Heart left ventricle (tissue), 16 donors: ENCODE results near the gene RPP21. TPM values are rescaled to one million over a fixed set of nuclear protein-coding genes. Genes with fewer than 3 reads are reported as not detected.
A peak's percentile ranks its signal among the peaks of the same experiment; 100 is the strongest.

Experiments
- ATAC-seq, 4 donors: fragments of 200-7000 bp; cut with Tn5 transposase; one replicate each; pipeline ENCODE4 v1.9.1; 2020 to 2022; ENCODE audit warnings: moderate library complexity in 4 of 4, mild to moderate bottlenecking in 3 of 4, moderate number of reproducible peaks in 1 of 4
- DNase-seq, 5 donors: peaks; one replicate each; pipeline ENCODE4 v3.0.0-alpha.2; 2020
- H3K27ac ChIP-seq, 12 donors: fragments of 200-600 bp; sonication (generic) in 4 of 12; one replicate each; pipeline versions ENCODE4 v1.5.0 to v1.8.0; 2016 to 2022; ENCODE audit warnings: mild to moderate bottlenecking in 2 of 12
- H3K27me3 ChIP-seq, 9 donors: fragments of 200-600 bp; sonication (generic) in 2 of 9; one replicate each; pipeline versions ENCODE4 v1.5.1 to v1.8.0; 2016 to 2022; ENCODE audit warnings: mild to moderate bottlenecking in 3 of 9
- H3K36me3 ChIP-seq, 9 donors: fragments of 200-600 bp; sonication (generic) in 2 of 9; one replicate each; pipeline versions ENCODE4 v1.5.0 to v1.8.0; 2018 to 2022; ENCODE audit warnings: mild to moderate bottlenecking in 2 of 9
- H3K4me1 ChIP-seq, 12 donors: fragments of 200-600 bp; sonication (generic) in 4 of 12; one replicate each; pipeline versions ENCODE4 v1.5.0 to v1.8.0; 2016 to 2022; ENCODE audit warnings: mild to moderate bottlenecking in 3 of 12
- H3K4me3 ChIP-seq, 12 donors: fragments of 200-600 bp; sonication (generic) in 4 of 12; one replicate each; pipeline versions ENCODE4 v1.5.0 to v1.8.0; 2017 to 2022; ENCODE audit warnings: mild to moderate bottlenecking in 9 of 12, moderate library complexity in 4 of 12
- H3K9me3 ChIP-seq, 12 donors: fragments of 200-600 bp; sonication (generic) in 4 of 12; one replicate each; pipeline versions ENCODE4 v1.5.0 to v1.8.0; 2016 to 2022; ENCODE audit warnings: mild to moderate bottlenecking in 1 of 12
- POLR2A ChIP-seq, 2 donors: fragments of 450-650 bp; IDR thresholded peaks; one replicate each; pipeline ENCODE4 v1.6.1; 2017; ENCODE audit warnings: antibody characterized with exemption in 2 of 2, mild to moderate bottlenecking in 2 of 2, moderate library complexity in 2 of 2
- WGBS, 4 donors: extraction: QIAGEN DNeasy Blood & Tissue Kit in 2 of 4; methylation state at CpG; one replicate each; pipeline versions ENCODE4 v1.1.5 to v1.1.7; 2013 to 2018; 5-methylcytosine and 5-hydroxymethylcytosine counted together
- intact Hi-C, 10 donors: fragments of 100-400 bp; cut with DNase I; formaldehyde crosslinking; loops; one replicate each; pipeline versions ENCODE4 v1.11.1 to v1.14.2; 2022
- polyA plus RNA-seq, 2 donors: library from polyadenylated mRNA; stranded (reverse); fragments of 200-250 nt; gene quantifications; one replicate each; pipeline ENCODE4 v1.2.3, GENCODE V29; 2013
- total RNA-seq, 9 donors: library from RNA; depleted of rRNA in 2 of 9; stranded (reverse); fragments of >200 nt in 2 of 9; fragmentation: NEBNext Ultra II Directional in 3 of 9; extraction: Animal tissue kit (Norgen Biotek cat#: 25700) in 3 of 9; gene quantifications; one replicate each; pipeline versions ENCODE4 v1.1.0 to v1.2.4, GENCODE V29; 2016 to 2023
- TF ChIP-seq, protein P1 (sequence below), 12 donors: fragments of 200-600 bp; sonication (generic) in 4 of 12; IDR thresholded peaks; one replicate each; pipeline versions ENCODE4 v1.5.0 to v1.8.0; 2018 to 2022; ENCODE audit warnings: antibody characterized with exemption in 12 of 12, mild to moderate bottlenecking in 5 of 12
- donor health status: ischemic (EF 13 %, LVEDD 7.1; RV severe dilation, severe dysfunction).
- donor health status: healthy with polysubstance abuse.
- donor health status: DM: no; HTN: yes; CAD: no.
- donor health status: DM: no; HTN: no; CAD: no.
- donor health status: ischemic (EF 25% LVEDD 6.9; RV normal size, moderate dysfunction).
- donor health status: ischemic (EF 25% LVEDD 5.7; RV mildly dilated, moderate dysfunction).
- donor health status: healthy.
- donor health status: DM: yes; HTN: yes; CAD: no.
- donor health status: ischemic (EF 35%, LVEDD 5.7; RV mildly dilated, moderate dysfunction).
- donor health status: nonischemic (EF 11% LVEDD 7.7; RV severe dilation, severe dysfunction).
- donor health status: DM: yes; HTN: yes; CAD: no.
- donor health status: PGD.
- donor health status: ischemic (EF 29% LVEDD 5.4; RV normal size, mild dysfunction).
- donor health status: nonischemic (EF 23%, LVEDD 6.1; RV moderate dilation, normal function).

Gene RPP21
- total and polyA plus RNA-seq, 11 donors, result 17.3 to 88.9 (median 30.7) TPM

DNA sequence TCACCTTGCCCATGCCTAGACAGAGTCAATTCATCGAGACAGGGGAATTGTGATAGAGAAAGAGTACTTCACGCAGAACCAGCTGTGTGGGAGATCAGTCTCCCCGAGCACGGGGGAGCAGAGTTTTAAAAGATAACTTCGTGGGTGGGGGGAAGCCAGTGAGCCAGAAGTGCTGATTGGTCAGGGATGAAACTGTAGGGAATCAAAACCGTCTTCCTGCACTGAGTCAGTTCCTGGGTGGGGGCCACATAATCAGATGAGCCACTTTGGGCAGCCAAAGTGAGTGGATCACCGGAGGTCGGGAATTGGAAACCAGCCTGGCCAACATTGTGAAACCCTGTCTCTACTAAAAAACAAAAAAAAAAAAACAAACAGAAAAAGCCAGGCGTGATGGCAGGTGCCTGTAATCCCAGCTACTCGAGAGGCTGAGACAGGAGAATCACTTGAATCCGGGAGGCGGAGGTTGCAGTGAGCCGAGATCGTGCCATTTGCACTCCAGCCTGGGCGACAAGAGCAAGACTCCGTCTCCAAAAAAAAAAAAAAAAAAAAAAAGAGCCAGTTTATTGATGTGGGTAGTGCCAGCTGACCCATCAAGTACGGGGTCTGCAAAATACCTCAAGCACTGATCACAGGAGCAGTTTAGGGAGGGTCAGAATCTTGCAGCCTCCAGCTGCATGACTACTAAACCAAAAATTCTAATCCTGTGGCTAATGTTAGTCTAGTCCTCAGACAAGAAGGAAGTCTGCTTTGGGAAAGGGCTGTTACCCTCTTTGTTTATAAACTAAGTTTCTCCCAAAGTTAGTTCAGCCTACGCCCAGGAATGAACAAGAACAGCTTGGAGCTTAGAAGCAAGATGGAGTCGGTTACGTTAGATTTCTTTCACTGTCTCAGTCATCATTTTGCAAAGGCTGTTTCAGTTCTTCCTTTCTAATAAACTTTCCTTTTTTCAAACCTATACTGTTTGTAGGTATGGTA, 22.1 kb upstream of the RPP21 start:
- WGBS, 4 donors, result 88 to 89% (median 88%) methylated on average over 20 of the region's 20 CpGs
- H3K36me3 ChIP-seq, result peaks cover 0 to 9% (median 0%) of the 10 kb centered on the region in 9 donors
- TF ChIP-seq, protein P1, sequence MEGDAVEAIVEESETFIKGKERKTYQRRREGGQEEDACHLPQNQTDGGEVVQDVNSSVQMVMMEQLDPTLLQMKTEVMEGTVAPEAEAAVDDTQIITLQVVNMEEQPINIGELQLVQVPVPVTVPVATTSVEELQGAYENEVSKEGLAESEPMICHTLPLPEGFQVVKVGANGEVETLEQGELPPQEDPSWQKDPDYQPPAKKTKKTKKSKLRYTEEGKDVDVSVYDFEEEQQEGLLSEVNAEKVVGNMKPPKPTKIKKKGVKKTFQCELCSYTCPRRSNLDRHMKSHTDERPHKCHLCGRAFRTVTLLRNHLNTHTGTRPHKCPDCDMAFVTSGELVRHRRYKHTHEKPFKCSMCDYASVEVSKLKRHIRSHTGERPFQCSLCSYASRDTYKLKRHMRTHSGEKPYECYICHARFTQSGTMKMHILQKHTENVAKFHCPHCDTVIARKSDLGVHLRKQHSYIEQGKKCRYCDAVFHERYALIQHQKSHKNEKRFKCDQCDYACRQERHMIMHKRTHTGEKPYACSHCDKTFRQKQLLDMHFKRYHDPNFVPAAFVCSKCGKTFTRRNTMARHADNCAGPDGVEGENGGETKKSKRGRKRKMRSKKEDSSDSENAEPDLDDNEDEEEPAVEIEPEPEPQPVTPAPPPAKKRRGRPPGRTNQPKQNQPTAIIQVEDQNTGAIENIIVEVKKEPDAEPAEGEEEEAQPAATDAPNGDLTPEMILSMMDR (IDR thresholded peaks at IDR 0.05), result no peak
- TF ChIP-seq POLR2A (IDR thresholded peaks at IDR 0.05), result no peak
- H3K9me3 ChIP-seq, result no peaks in the 10 kb centered on the region
- no peak overlapping the region for H3K27ac ChIP-seq
- peaks cover 5 to 71% (median 23%) of the 10 kb centered on the region in 12 donors for H3K4me1 ChIP-seq
- H3K4me3 ChIP-seq, result no peak overlapping the region
- no peak for DNase-seq
- no peaks in the 10 kb centered on the region for H3K27me3 ChIP-seq
- intact Hi-C loops, result loop anchor here in 2 of 10 donors (10.0 kb wide), 2 partner anchors 108 to 258 kb away; partner anchors contain the start of genes POLR1H (in 1 of the 2), PPP1R11 (in 1 of the 2) and TRIM26 (in 1 of the 2)
- no peak for ATAC-seq

DNA sequence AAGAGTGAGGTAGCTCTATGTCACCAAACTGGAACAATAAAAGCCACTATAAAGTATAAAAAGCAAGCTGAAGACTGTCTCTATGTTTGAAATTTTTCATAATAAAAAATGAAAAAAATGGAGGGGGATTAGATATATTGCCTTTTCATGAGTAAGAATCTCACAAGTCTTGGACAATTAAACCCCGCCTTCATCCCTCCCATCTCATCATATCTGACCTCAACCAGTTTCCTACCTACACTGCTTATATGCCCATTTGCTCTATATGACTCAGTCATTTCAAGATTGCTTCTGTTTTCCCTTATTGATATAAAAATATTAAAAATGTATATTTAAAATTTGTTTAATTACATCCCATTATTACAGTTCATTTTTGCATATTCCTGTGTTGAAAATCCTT, 21.1 kb upstream of the RPP21 start:
- no peaks in the 10 kb centered on the region for H3K9me3 ChIP-seq
- DNase-seq (no peak), ATAC-seq (no peak)
- intact Hi-C loops, result loop anchor here in 2 of 10 donors (10.0 kb wide), 2 partner anchors 109 to 259 kb away; partner anchors contain the start of genes POLR1H (in 1 of the 2), PPP1R11 (in 1 of the 2) and TRIM26 (in 1 of the 2)
- no peak overlapping the region for H3K4me3 ChIP-seq
- TF ChIP-seq, protein P1 (IDR thresholded peaks at IDR 0.05), result no peak
- no peak for TF ChIP-seq POLR2A (IDR thresholded peaks at IDR 0.05)
- 98 to 100% (median 98%) methylated on average over 1 of the region's 1 CpG for WGBS, 4 donors
- peaks cover 0 to 4% (median 0%) of the 10 kb centered on the region in 9 donors for H3K36me3 ChIP-seq
- H3K4me1 ChIP-seq, result peaks cover 5 to 68% (median 24%) of the 10 kb centered on the region in 12 donors
- no peaks in the 10 kb centered on the region for H3K27me3 ChIP-seq
- no peak overlapping the region for H3K27ac ChIP-seq

DNA sequence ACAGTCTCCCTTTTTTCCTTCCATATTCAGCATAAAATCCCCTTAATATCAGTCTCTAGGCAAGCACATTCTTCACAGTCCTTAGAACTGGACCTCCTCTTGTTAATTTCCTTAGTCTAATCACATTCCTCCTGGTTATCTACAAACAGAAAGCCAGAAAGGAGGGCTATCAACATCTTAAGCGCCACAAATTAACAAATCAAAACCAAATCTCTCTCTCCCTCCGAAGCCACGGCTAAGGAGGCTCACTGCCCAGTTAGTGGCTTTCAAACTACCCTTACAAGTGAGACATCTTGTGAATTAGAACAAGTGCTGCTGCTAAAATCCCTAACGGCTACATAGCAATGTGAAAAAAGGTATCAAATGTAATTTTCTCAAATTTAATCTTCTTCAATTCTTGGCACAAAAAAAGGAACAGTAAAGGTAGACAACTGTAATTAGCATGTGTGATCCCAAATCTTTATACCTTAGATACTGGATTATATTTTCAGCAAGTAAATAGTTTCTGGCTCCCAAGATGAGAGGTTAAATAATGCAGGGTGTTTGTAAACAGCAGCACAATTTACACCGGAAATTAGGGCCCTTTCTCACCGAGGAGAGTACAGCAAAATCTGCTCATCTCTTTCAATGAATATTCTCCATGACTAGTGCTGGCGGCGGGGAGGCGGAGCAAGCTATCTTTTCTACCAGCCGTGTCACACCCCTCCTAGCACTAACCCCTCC, 19.6 kb upstream of the RPP21 start:
- ATAC-seq (peak; percentile 27 to 64 (median 58)), DNase-seq (peak in 3 of 5 donors; percentile 28 to 51 (median 46))
- peaks cover 5 to 64% (median 24%) of the 10 kb centered on the region in 12 donors for H3K4me1 ChIP-seq
- WGBS, 4 donors, result 4 to 8% (median 6%) methylated on average over 10 of the region's 10 CpGs
- H3K27ac ChIP-seq, result peak overlapping the region in 10 of 12 donors; percentile 93 to 99 (median 97)
- H3K36me3 ChIP-seq, result peaks cover 0 to 19% (median 13%) of the 10 kb centered on the region in 9 donors
- H3K4me3 ChIP-seq, result peak overlapping the region; percentile 74 to 97 (median 86)
- H3K27me3 ChIP-seq, result no peaks in the 10 kb centered on the region
- no peaks in the 10 kb centered on the region for H3K9me3 ChIP-seq
- intact Hi-C loops, result loop anchor here in 5 of 10 donors (5.0 to 10.0 kb wide), 4 partner anchors 108 to 261 kb away; partner anchors contain the start of genes TRIM26 (in 3 of the 5), POLR1H (in 1 of the 5) and PPP1R11 (in 1 of the 5)
- TF ChIP-seq POLR2A (IDR thresholded peaks at IDR 0.05), result no peak
- TF ChIP-seq, protein P1 (IDR thresholded peaks at IDR 0.05), result no peak
